Testis (tissue), 3 donors: Measurements from ENCODE around the gene C1QTNF9. TPM values are rescaled to one million over a fixed set of nuclear protein-coding genes. Genes with fewer than 3 reads are reported as not detected.
"Not testable (repeated sequence)": the region's sequence is repeated elsewhere in the genome, so short reads cannot be mapped to it uniquely, and the experiment has no call there.

Source experiments
- DNase-seq: peaks from one replicate; pipeline ENCODE4 v3.0.0-alpha.2; 2019
- H3K27ac ChIP-seq, 2 donors: fragments of 200-600 bp; sonication (generic); one replicate each; pipeline ENCODE4 v1.5.1; 2019
- H3K27me3 ChIP-seq: fragments of 200-600 bp; sonication (generic); one replicate; pipeline ENCODE4 v1.5.1; 2019
- H3K36me3 ChIP-seq: fragments of 200-600 bp; sonication (generic); one replicate; pipeline ENCODE4 v1.5.1; 2017; ENCODE audit warnings: low read depth; ENCODE audit errors: missing control alignments
- H3K4me1 ChIP-seq: fragments of 200-600 bp; sonication (generic); one replicate; pipeline ENCODE4 v1.5.1; 2019
- H3K4me3 ChIP-seq, 2 donors: fragments of 200-600 bp; sonication (generic); one replicate each; pipeline ENCODE4 v1.5.1; 2017 to 2019
- H3K9me3 ChIP-seq: fragments of 200-600 bp; sonication (generic); one replicate; pipeline ENCODE4 v1.5.1; 2017
- CTCF ChIP-seq, 3 experiments: fragments of 450-650 bp in 2 of 3; fragments of 200-600 bp in 1 of 3; sonication (generic) in 1 of 3; IDR thresholded peaks; one replicate each; pipeline ENCODE4 v1.5.1; 2016 to 2019; ENCODE audit warnings: antibody characterized with exemption in 3 of 3, mild to moderate bottlenecking in 2 of 3, moderate library complexity in 1 of 3
- POLR2A ChIP-seq: fragments of 450-650 bp; IDR thresholded peaks from one replicate; pipeline ENCODE4 v1.6.1; 2017; ENCODE audit warnings: antibody characterized with exemption, mild to moderate bottlenecking, moderate library complexity
- WGBS, 2 donors: methylation state at CpG; one replicate each; pipeline ENCODE4 v1.1.5; 2018; 5-methylcytosine and 5-hydroxymethylcytosine counted together
- intact Hi-C: fragments of 100-400 bp; cut with DNase I; formaldehyde crosslinking; loops from one replicate; pipeline ENCODE4 v1.15.1; 2023; ENCODE audit warnings: low total_unique reads
- polyA plus RNA-seq: library from polyadenylated mRNA; stranded (reverse); fragments of 350-450 nt; fragmentation: Illumina TruSeq; extraction: RNeasy Lipid Tissue Mini Kit (QIAGEN cat#74804); gene quantifications from one replicate; pipeline ENCODE4 v1.2.3, GENCODE V29; 2014; ENCODE audit warnings: low read depth, low replicate concordance; ENCODE audit not compliant: insufficient read depth
- total RNA-seq, 2 donors: library from RNA; depleted of rRNA; stranded (reverse); fragments of >200 nt; gene quantifications; one replicate each; pipeline ENCODE4 v1.2.3, GENCODE V29; 2016

The C1QTNF9 gene
- total and polyA plus RNA-seq, 3 donors from 2014 or later = 0.43 to 2.4 (median 1.1) TPM

GRCh38 chr13:24323739-24324075 is 14.3 kb downstream of the C1QTNF9 start:
- Histone ChIP-seq H3K27ac (no peak overlapping the region), H3K4me1 (no peaks in the 10 kb centered on the region), H3K36me3 (no peaks in the 10 kb centered on the region), H3K27me3 (no peaks in the 10 kb centered on the region), H3K9me3 (no peaks in the 10 kb centered on the region), H3K4me3 (no peak overlapping the region)
- 41 to 51% methylated on average over 5 of the region's 5 CpGs for WGBS, 2 donors
- no peak for DNase-seq
- TF ChIP-seq CTCF (IDR thresholded peaks at IDR 0.05) (no peak), POLR2A (no peak)
- intact Hi-C loops = no loop called here

GRCh38 chr13:24327598-24327997 is 18.2 kb downstream of the C1QTNF9 start:
- intact Hi-C loops, H3K9me3 ChIP-seq, H3K27me3 ChIP-seq, H3K4me1 ChIP-seq, H3K27ac ChIP-seq, DNase-seq, H3K36me3 ChIP-seq: not testable (repeated sequence)
- WGBS, 2 donors = 54 to 62% methylated on average over 23 of the region's 23 CpGs
- peak overlapping the region in 1 of 2 donors; percentile 39 for H3K4me3 ChIP-seq

- Histone ChIP-seq H3K4me3 (peak overlapping the region; percentile 32 to 39), H3K27me3 (no peaks in the 10 kb centered on the region), H3K27ac (no peak overlapping the region), H3K9me3 (no peaks in the 10 kb centered on the region), H3K36me3 (no peaks in the 10 kb centered on the region), H3K4me1 (no peaks in the 10 kb centered on the region)
- intact Hi-C loops = no loop called here
- no peak for DNase-seq
- 4 to 7% methylated on average over 9 to 24 of the region's 38 CpGs for WGBS, 2 donors
- TF ChIP-seq POLR2A (no peak), CTCF (IDR thresholded peaks at IDR 0.05) (no peak)
Measured at GRCh38 chr13:24328145-24328544, 18.8 kb downstream of the C1QTNF9 start.

- TF ChIP-seq CTCF (IDR thresholded peaks at IDR 0.05) = no peak
- no peak for TF ChIP-seq POLR2A
- Histone ChIP-seq H3K27ac (no peak overlapping the region), H3K4me1 (no peaks in the 10 kb centered on the region), H3K9me3 (no peaks in the 10 kb centered on the region), H3K36me3 (no peaks in the 10 kb centered on the region), H3K27me3 (no peaks in the 10 kb centered on the region), H3K4me3 (peak overlapping the region; percentile 37 to 43)
- WGBS, 2 donors = 72 to 79% methylated on average over 28 to 36 of the region's 36 CpGs
- DNase-seq = no peak
- intact Hi-C loops = no loop called here
Measured at GRCh38 chr13:24338721-24339120, 29.3 kb downstream of the C1QTNF9 start.

GRCh38 chr13:24339937-24340607 is 30.7 kb downstream of the C1QTNF9 start:
- TF ChIP-seq POLR2A (no peak), CTCF (IDR thresholded peaks at IDR 0.05) (no peak)
- no peak for DNase-seq
- no peaks in the 10 kb centered on the region for H3K9me3 ChIP-seq
- H3K36me3 ChIP-seq = no peaks in the 10 kb centered on the region
- H3K27me3 ChIP-seq = no peaks in the 10 kb centered on the region
- peak overlapping the region; percentile 18 to 38 for H3K4me3 ChIP-seq
- H3K27ac ChIP-seq = no peak overlapping the region
- no peaks in the 10 kb centered on the region for H3K4me1 ChIP-seq
- 54 to 59% methylated on average over 25 to 35 of the region's 35 CpGs for WGBS, 2 donors
- intact Hi-C loops = no loop called here
